HuH-7.5 (cell line): ENCODE measurements around the gene CLEC12A.
"Not testable (repeated sequence)": the region's sequence is repeated elsewhere in the genome, so short reads cannot be mapped to it uniquely, and the experiment has no call there.

Experiments used
- DNase-seq: peaks from one replicate; pipeline ENCODE4 v3.0.0; 2011; ENCODE audit warnings: low spot score

Gene CLEC12A

GRCh38 chr12:9971181-9971580 lies at the start of gene CLEC12A:
CLEC12A (plus strand) TSS chr12:9971409; CDS start chr12:9971597, 188 bp downstream.
- DNase-seq: no peak

DNA sequence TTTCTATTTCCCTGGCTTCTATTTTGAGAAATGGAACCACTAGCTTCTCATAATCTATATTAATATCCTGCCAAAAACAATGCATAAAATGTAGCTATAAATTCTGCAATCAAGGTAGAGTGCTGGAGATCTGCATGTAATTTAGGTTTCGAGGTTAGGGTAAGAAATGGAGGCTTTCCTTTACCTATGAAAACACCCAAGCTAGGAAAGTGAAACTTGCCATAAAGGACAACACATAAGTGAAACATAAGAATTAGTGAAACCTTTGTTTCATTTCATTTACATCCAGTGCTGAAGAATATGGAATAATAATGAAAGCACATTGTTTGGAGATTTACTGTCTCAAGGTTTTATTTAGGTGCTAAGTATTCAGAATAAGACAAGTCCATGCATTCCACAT lies 48.8 kb upstream of the CLEC12A start:
- no peak for DNase-seq

GRCh38 chr12:9925705-9926393 lies 45.4 kb upstream of the CLEC12A start:
- no peak for DNase-seq

- no peak for DNase-seq
Observed at GRCh38 chr12:9926876-9927275, 44.3 kb upstream of the CLEC12A start.

DNA sequence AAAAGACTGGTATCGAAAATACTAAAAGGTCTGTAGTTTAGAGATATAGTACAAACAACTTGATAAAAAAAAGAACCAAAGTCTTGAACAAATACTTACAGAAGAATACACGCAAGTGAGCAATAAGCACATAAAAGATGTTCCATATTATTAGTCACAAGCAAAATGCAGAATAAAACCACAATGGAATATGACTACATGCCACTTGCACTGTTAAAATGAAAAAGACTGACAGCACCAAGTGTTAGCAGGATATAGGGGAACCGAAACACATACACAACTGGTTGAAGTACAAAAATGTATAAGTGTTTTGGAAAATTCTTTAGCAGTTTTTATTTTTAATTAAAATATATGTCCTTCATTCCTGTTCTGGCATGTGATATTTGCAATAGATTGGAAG lies 42.6 kb upstream of the CLEC12A start:
- no peak for DNase-seq

GRCh38 chr12:9931245-9931644 lies 40.0 kb upstream of the CLEC12A start:
- DNase-seq: no peak

DNA sequence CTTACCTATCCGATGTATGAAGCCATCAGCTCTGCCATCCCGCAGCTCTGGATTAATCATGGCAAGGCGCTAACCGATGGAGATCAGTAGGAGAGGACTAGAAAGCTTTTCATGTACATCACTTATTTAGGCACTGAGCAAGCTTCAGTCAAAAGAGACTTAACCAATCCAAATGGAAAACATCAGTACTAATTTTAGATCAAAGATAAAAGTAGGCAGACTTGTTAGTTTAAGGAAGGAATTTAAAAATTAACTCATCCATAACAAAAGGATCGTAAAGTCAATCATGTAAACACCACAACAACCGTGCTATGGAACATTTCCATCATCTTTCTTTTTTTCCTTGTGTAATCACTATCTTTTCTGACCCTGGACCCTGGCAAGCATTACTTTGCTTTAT lies 38.9 kb upstream of the CLEC12A start, which contains the start of gene CLEC2A:
Gene CLEC2A, minus strand, starts transcription at position 101 of the 400 bp plus-strand sequence. Its CDS starts 41 bp downstream, at position 60.
- DNase-seq: no peak

- DNase-seq: no peak
Observed at GRCh38 chr12:9933958-9934357, 37.3 kb upstream of the CLEC12A start.

DNA sequence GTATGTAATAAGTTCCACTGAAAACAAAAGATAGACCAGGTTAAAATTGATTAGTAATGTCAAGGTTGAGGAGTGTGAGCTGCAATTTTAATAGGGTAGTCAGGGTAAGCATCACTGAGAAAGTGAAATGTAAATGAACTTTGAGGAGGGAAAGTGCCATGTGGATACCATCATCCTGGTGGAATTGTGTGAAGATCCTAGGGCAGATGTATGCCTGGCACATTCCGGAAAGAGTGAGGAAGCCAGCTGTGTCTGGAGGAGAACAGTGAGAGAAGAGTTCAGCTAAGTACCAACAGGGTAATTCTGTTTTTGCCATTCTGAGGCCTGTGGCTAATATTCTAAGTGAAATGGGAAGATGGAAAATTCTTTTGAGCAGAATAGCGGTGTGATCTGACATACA lies 36.2 kb upstream of the CLEC12A start:
- DNase-seq: no peak

- no peak for DNase-seq
Observed at GRCh38 chr12:9936591-9936990, 34.6 kb upstream of the CLEC12A start.

DNA sequence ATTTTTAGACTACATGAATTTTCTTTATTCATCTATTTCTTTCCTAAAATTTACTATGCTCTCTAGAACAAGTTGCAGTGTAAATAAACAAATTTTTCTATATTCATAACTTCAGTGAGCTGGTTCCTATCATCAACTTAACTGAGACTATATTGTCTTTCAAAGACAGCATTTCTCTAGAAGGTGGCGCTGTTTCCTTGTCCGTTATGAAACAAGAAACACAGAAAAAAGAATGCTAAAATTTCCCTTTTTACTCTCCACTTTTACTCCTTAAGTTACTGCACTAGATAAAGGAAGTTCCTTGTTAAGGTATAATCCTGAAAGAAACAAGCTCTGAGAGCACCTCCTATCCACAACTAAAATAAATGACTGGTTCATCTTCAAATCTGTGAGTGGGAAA lies 30.8 kb upstream of the CLEC12A start:
- DNase-seq: no peak

GRCh38 chr12:9941838-9942237 lies 29.4 kb upstream of the CLEC12A start:
- no peak for DNase-seq

GRCh38 chr12:9943240-9943639 lies 28.0 kb upstream of the CLEC12A start:
- DNase-seq: no peak

- no peak for DNase-seq
Observed at GRCh38 chr12:9944391-9944790, 26.8 kb upstream of the CLEC12A start.

GRCh38 chr12:9947674-9948073 lies 23.5 kb upstream of the CLEC12A start:
- no peak for DNase-seq

- DNase-seq: no peak
Observed at GRCh38 chr12:9948606-9949296, 22.5 kb upstream of the CLEC12A start.

DNA sequence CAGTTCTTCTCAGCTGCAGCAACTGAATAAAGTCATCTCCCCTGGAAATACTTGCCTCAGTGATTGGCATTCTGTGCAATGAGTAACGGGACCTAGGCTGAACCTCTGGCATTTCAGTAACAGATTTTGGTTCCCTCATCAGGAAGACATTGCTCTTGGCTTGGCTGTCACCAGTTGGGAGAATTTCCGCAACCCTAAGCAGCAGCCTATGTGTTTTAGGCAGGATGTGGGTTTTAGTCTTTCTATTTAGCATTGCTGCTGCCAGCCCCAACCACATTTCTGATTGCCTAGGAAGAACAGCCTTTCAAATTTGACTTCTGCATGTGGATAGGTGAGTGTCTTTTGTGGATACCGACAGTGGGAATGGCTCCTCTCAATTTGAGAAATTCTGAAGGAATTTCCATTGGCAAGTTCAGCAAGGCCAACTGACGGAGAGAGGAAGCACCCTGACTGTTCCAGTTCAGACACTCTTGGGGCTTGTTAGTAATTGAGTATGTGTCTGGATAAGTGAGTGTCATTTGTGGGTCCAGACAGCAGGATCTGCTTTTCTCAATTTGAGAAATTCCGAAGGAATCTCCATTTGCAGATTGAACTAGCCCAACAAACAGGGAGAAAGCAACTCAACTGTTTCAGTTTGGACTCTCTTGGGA lies 20.1 kb upstream of the CLEC12A start:
- no peak for DNase-seq

DNA sequence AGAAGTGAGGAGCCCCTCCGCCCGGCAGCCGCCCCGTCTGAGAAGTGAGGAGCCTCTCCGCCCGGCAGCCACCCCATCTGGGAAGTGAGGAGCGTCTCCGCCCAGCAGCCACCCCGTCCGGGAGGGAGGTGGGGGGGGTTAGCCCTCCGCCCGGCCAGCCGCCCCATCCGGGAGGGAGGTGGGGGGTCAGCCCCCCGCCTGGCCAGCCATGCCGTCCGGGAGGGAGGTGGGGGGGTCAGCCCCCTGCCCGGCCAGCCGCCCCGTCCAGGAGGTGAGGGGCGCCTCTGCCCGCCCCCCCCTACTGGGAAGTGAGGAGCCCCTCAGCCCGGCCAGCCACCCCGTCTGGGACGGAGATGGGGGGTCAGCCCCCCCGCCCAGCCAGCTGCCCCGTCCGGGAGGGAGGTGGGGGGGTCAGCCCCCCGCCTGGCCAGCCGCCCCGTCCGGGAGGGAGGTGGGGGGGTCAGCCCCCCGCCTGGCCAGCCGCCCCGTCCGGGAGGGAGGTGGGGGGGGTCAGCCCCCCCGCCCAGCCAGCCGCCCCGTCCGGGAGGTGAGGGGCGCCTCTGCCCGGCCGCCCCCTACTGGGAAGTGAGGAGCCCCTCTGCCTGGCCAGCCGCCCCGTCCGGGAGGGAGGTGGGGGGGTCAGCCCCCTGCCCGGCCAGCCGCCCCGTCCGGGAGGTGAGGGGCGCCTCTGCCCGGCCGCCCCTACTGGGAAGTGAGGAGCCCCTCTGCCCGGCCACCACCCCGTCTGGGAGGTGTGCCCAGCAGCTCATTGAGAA lies 18.1 kb upstream of the CLEC12A start:
- not testable (repeated sequence) for DNase-seq

DNA sequence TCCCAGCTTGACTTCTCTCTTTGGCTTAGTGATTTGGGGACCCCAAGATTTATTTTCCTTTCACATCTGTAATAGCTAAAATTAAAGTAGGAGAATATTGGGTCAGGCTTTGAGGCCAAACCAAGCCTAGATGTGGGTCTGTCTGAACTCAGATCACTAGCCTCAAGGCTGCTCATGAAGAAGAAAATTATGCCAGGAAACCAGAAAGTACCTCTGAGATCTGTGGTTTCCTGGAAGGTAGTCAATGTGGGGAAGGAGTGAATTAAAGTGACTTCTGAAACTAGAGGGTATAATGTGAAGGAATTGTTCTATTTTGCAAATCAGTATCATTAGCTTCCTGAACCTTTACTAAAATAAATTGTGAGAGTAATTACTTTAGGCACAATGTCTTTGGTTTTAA lies 13.4 kb upstream of the CLEC12A start:
- no peak for DNase-seq

DNA sequence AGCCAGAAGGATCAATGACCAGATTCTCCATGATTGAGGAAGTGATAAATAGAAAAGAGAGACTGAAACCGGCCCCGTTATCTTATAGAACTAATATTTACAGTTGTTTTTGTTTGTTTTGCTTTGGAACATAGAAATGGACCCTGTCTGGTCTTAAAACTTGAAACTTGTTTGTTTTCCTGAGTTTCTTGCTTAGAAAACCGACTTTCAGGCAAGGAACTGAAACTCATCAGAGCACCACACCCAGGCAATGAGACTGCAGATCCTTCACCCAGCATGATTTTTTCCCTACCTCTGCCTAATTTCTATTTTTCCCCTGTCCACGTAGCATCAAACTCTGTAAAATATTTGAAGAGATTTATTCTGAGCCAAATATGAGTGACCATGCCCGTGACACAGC lies 10.6 kb upstream of the CLEC12A start:
- DNase-seq: no peak

GRCh38 chr12:9961106-9961505 lies 10.1 kb upstream of the CLEC12A start:
- DNase-seq: no peak

DNA sequence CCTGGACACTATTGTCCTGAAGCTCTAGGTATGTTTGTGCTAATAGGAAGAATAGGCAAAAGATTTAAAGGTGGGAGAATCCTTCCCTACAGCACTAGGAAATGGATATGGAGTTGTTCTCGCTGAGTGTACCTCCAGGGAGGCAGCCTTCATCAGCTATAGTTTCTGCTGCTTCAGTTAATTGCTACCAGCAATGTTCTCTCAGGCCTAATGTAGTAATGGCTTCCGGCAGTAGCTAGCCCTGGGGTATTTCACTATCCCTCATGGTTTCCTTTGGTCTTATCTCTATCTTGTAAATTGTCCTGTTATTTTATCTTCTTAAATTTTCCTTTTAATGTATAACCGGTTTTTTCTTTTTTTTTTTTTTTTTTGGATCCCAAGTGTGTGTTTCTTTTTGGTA lies 9.3 kb upstream of the CLEC12A start:
- no peak for DNase-seq
